HG03460 (cell line): ENCODE results near the gene FDXR.

Experiments used
- ATAC-seq: cut with Tn5 transposase; IDR thresholded peaks from one replicate; pipeline ENCODE4 v1.9.1; 2021; ENCODE audit not compliant: unreplicated experiment

FDXR gene

GRCh38 chr17:74839990-74840852 is 32.6 kb downstream of the FDXR start:
- ATAC-seq, result no peak

- no peak for ATAC-seq
Observed at GRCh38 chr17:74838274-74838673, 34.5 kb downstream of the FDXR start.

GRCh38 chr17:74836691-74837467 is 35.9 kb downstream of the FDXR start:
- ATAC-seq, result no peak

GRCh38 chr17:74836191-74836590 is 36.6 kb downstream of the FDXR start:
- no peak for ATAC-seq

GRCh38 chr17:74833501-74834377 is 39.1 kb downstream of the FDXR start:
- ATAC-seq, result peak; percentile 67

GRCh38 chr17:74832421-74832820 is 40.4 kb downstream of the FDXR start:
- no peak for ATAC-seq

GRCh38 chr17:74831444-74832146 is 41.2 kb downstream of the FDXR start:
- ATAC-seq, result no peak

GRCh38 chr17:74830861-74831260 is 41.9 kb downstream of the FDXR start:
- no peak for ATAC-seq

GRCh38 chr17:74827800-74828199 is 45.0 kb downstream of the FDXR start:
- ATAC-seq, result no peak

- ATAC-seq, result no peak
Observed at GRCh38 chr17:74825952-74826719, 46.7 kb downstream of the FDXR start.

- ATAC-seq, result no peak
Observed at GRCh38 chr17:74824961-74825627, 47.7 kb downstream of the FDXR start.

- no peak for ATAC-seq
Observed at GRCh38 chr17:74822939-74823367, 49.8 kb downstream of the FDXR start.

- no peak for ATAC-seq
Observed at GRCh38 chr17:74822335-74822938, 50.4 kb downstream of the FDXR start.

GRCh38 chr17:74821655-74822334 is 51.0 kb downstream of the FDXR start:
- no peak for ATAC-seq

GRCh38 chr17:74819801-74820436 is 52.9 kb downstream of the FDXR start:
- ATAC-seq, result no peak

- no peak for ATAC-seq
Observed at GRCh38 chr17:74818291-74818938, 54.4 kb downstream of the FDXR start.

- ATAC-seq, result no peak
Observed at GRCh38 chr17:74816905-74817620, 55.7 kb downstream of the FDXR start.
